Liver (tissue), 9 donors: ENCODE data around the gene ASCL2. TPM values are rescaled to one million over a fixed set of nuclear protein-coding genes. Genes with fewer than 3 reads are reported as not detected.
A peak's percentile ranks its signal among the peaks of the same experiment; 100 is the strongest.

Experiments
- DNase-seq: peaks from one replicate; pipeline ENCODE4 v3.0.0-alpha.2; 2017; ENCODE audit warnings: low spot score
- H3K27ac ChIP-seq, 2 donors: one replicate each; pipeline ENCODE4 v1.7.0; 2013; ENCODE audit warnings: inconsistent platforms in 2 of 2, low read length in 2 of 2, control low read depth in 1 of 2, low read depth in 1 of 2, mild to moderate bottlenecking in 1 of 2
- H3K27me3 ChIP-seq, 4 donors: one replicate each; pipeline versions ENCODE4 v1.6.1 to v1.7.0; 2013; ENCODE audit warnings: low read length in 3 of 4, inconsistent platforms in 1 of 4, mild to moderate bottlenecking in 1 of 4, moderate library complexity in 1 of 4; ENCODE audit not compliant: control insufficient read depth in 4 of 4, insufficient read depth in 4 of 4
- H3K36me3 ChIP-seq, 4 donors: one replicate each; pipeline versions ENCODE4 v1.6.1 to v1.7.0; 2013; ENCODE audit warnings: low read length in 3 of 4, mild to moderate bottlenecking in 3 of 4, low read depth in 1 of 4, moderate library complexity in 1 of 4; ENCODE audit not compliant: control insufficient read depth in 4 of 4, insufficient read depth in 3 of 4
- H3K4me1 ChIP-seq, 4 donors: one replicate each; pipeline versions ENCODE4 v1.6.1 to v1.7.0; 2013; ENCODE audit warnings: low read length in 3 of 4, mild to moderate bottlenecking in 3 of 4, moderate library complexity in 1 of 4; ENCODE audit not compliant: control insufficient read depth in 4 of 4, insufficient read depth in 4 of 4
- H3K4me3 ChIP-seq, 3 donors: one replicate each; pipeline versions ENCODE4 v1.6.1 to v1.7.0; 2013; ENCODE audit warnings: low read length in 3 of 3, control low read depth in 1 of 3, low read depth in 1 of 3, mild to moderate bottlenecking in 1 of 3
- H3K9ac ChIP-seq, 2 donors: one replicate each; pipeline ENCODE4 v1.7.0; 2013; ENCODE audit warnings: low read length in 2 of 2, mild to moderate bottlenecking in 2 of 2, moderate library complexity in 2 of 2, control low read depth in 1 of 2, low read depth in 1 of 2
- H3K9me3 ChIP-seq, 4 donors: one replicate each; pipeline versions ENCODE4 v1.6.1 to v1.7.0; 2013; ENCODE audit warnings: low read length in 3 of 4; ENCODE audit not compliant: control insufficient read depth in 4 of 4
- EGR1 ChIP-seq, 2 donors: IDR thresholded peaks; 2 replicates each; pipeline ENCODE4 v1.6.1; 2016 to 2018; ENCODE audit warnings: antibody characterized with exemption in 2 of 2, low read depth in 2 of 2
- FOXA1 ChIP-seq: IDR thresholded peaks from 2 replicates; pipeline ENCODE4 v1.6.1; 2016; ENCODE audit warnings: antibody characterized with exemption
- FOXA2 ChIP-seq: IDR thresholded peaks from 2 replicates; pipeline ENCODE4 v1.6.1; 2016; ENCODE audit warnings: antibody characterized with exemption
- GABPA ChIP-seq, 2 donors: IDR thresholded peaks in 1 of 2; conservative IDR thresholded peaks in 1 of 2; 2 replicates each; pipeline ENCODE4 v1.6.1; 2016; ENCODE audit warnings: antibody characterized with exemption in 2 of 2, mild to moderate bottlenecking in 1 of 2, moderate library complexity in 1 of 2
- HNF4A ChIP-seq, 2 donors: conservative IDR thresholded peaks; 2 replicates each; pipeline ENCODE4 v1.6.1; 2016; ENCODE audit warnings: antibody characterized with exemption in 2 of 2, mild to moderate bottlenecking in 2 of 2
- HNF4G ChIP-seq: IDR thresholded peaks from 2 replicates; pipeline ENCODE4 v1.6.1; 2016; ENCODE audit warnings: antibody characterized with exemption
- JUND ChIP-seq, 2 donors: IDR thresholded peaks; 2 replicates each; pipeline ENCODE4 v1.6.1; 2016; ENCODE audit warnings: antibody characterized with exemption in 2 of 2
- NR2F2 ChIP-seq: IDR thresholded peaks from 2 replicates; pipeline ENCODE4 v1.6.1; 2016; ENCODE audit warnings: antibody characterized with exemption
- RAD21 ChIP-seq, 2 donors: IDR thresholded peaks; 2 replicates each; pipeline ENCODE4 v1.6.1; 2016; ENCODE audit warnings: antibody characterized with exemption in 2 of 2, mild to moderate bottlenecking in 2 of 2
- RXRA ChIP-seq, 2 donors: IDR thresholded peaks; 2 replicates each; pipeline ENCODE4 v1.6.1; 2017 to 2018; ENCODE audit warnings: antibody characterized with exemption in 2 of 2, mild to moderate bottlenecking in 1 of 2
- SP1 ChIP-seq: IDR thresholded peaks from 2 replicates; pipeline ENCODE4 v1.6.1; 2018; ENCODE audit warnings: antibody characterized with exemption, mild to moderate bottlenecking
- TAF1 ChIP-seq: conservative IDR thresholded peaks from 2 replicates; pipeline ENCODE4 v1.6.1; 2016; ENCODE audit warnings: antibody characterized with exemption, mild to moderate bottlenecking
- YY1 ChIP-seq: IDR thresholded peaks from 2 replicates; pipeline ENCODE4 v1.6.1; 2016; ENCODE audit warnings: antibody characterized with exemption, mild to moderate bottlenecking
- ZBTB33 ChIP-seq: IDR thresholded peaks from 2 replicates; pipeline ENCODE4 v1.6.1; 2016; ENCODE audit warnings: antibody characterized with exemption
- WGBS: extraction: QIAGEN DNeasy Blood & Tissue Kit; methylation state at CpG from one replicate; pipeline ENCODE4 v1.1.7; 2013; 5-methylcytosine and 5-hydroxymethylcytosine counted together
- polyA plus RNA-seq, 2 donors: library from polyadenylated mRNA; stranded (reverse) in 1 of 2; unstranded in 1 of 2; fragments of 200-250 nt in 1 of 2; fragments of >200 nt in 1 of 2; fragmentation: Nextera tagmentation in 1 of 2; extraction: Ambion mirVana in 1 of 2; gene quantifications; one replicate each; pipeline versions ENCODE4 v1.2.1 to v1.2.3, GENCODE V29; 2013 to 2015
- total RNA-seq, 2 donors: library from RNA; depleted of rRNA; stranded (reverse); fragments of >200 nt; gene quantifications; one replicate each; pipeline ENCODE4 v1.2.3, GENCODE V29; 2014
- TF ChIP-seq, protein P1 (sequence below): fragments of 150-350 bp; IDR thresholded peaks from 2 replicates; pipeline ENCODE4 v1.5.1; 2017; ENCODE audit warnings: improper control_type of control experiment, low read depth, low read length; ENCODE audit not compliant: missing input control
- TF ChIP-seq, protein P2 (sequence below): IDR thresholded peaks from 2 replicates; pipeline ENCODE4 v1.6.1; 2016; ENCODE audit warnings: antibody characterized with exemption, mild to moderate bottlenecking
- TF ChIP-seq, protein P3 (sequence below): IDR thresholded peaks from 2 replicates; pipeline ENCODE4 v1.6.1; 2016; ENCODE audit warnings: antibody characterized with exemption
- TF ChIP-seq, protein P4 (sequence below): IDR thresholded peaks from 2 replicates; pipeline ENCODE4 v1.6.1; 2016; ENCODE audit warnings: antibody characterized with exemption
- donor health status: healthy.
- donor health status: healthy.
- donor health status: healthy.
- donor health status: healthy.
- donor health status: healthy.

ASCL2 gene
- total and polyA plus RNA-seq, 4 donors: 0.17 to 0.47 (median 0.32) TPM

GRCh38 chr11:2234963-2235362 lies 35.4 kb downstream of the ASCL2 start:
- no peak overlapping the region for H3K9ac ChIP-seq
- peaks cover 0 to 3% (median 0%) of the 10 kb centered on the region in 4 donors for H3K27me3 ChIP-seq
- peaks cover 0 to 6% (median 0%) of the 10 kb centered on the region in 4 donors for H3K9me3 ChIP-seq
- TF ChIP-seq NR2F2 (peak; percentile 48), HNF4G (no peak), RXRA (IDR thresholded peaks at IDR 0.05) (peak; percentile 48 to 62)
- DNase-seq: no peak
- WGBS: 65% methylated on average over 10 of the region's 10 CpGs
- no peaks in the 10 kb centered on the region for H3K4me1 ChIP-seq
- H3K27ac ChIP-seq: peak overlapping the region; percentile 25 to 66
- no peaks in the 10 kb centered on the region for H3K36me3 ChIP-seq
- no peak overlapping the region for H3K4me3 ChIP-seq

DNA sequence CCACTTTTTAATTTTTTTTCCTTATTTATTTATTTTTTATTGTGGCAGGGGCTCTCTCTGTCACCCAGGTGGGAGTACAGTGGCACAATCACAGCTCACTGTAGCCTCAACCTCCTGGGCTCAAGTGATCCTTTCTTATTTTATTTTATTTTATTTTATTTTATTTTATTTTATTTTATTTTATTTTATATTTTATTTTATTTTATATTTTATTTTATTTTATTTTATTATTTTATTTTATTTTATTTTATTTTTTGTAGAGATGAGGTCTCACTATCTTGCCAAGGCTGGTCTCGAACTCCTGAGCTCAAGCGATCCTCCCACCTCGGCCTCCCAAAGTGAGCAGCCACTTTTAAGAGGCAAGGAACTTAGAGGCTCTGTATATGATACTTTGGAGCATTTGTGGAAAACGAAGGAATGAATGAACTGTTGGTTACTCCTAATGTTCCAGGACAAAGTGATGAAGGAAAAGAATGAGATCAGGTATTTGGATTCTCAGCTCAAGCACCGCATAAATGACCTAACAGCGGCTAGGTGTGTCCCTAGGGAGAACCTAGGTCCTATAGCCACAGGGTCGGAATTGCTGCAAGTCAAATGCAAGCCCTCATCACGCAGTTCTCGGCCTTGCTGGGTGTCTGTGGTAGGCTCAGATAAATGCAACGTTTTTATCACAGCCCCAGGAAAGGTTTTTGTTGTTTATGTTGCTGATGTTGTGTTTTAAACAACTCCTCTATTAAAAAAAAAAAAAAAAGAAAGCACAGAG lies 36.5 kb downstream of the ASCL2 start:
- Histone ChIP-seq H3K27ac (no peak overlapping the region), H3K36me3 (no peaks in the 10 kb centered on the region), H3K27me3 (peaks cover 0 to 3% (median 0%) of the 10 kb centered on the region in 4 donors), H3K9me3 (peaks cover 0 to 13% (median 0%) of the 10 kb centered on the region in 4 donors), H3K4me3 (no peak overlapping the region), H3K4me1 (no peaks in the 10 kb centered on the region), H3K9ac (no peak overlapping the region)
- TF ChIP-seq HNF4G: no peak
- no peak for TF ChIP-seq YY1
- no peak for TF ChIP-seq EGR1 (IDR thresholded peaks at IDR 0.05; ENCODE audit: low read depth in 2 of 2)
- TF ChIP-seq, protein P1, sequence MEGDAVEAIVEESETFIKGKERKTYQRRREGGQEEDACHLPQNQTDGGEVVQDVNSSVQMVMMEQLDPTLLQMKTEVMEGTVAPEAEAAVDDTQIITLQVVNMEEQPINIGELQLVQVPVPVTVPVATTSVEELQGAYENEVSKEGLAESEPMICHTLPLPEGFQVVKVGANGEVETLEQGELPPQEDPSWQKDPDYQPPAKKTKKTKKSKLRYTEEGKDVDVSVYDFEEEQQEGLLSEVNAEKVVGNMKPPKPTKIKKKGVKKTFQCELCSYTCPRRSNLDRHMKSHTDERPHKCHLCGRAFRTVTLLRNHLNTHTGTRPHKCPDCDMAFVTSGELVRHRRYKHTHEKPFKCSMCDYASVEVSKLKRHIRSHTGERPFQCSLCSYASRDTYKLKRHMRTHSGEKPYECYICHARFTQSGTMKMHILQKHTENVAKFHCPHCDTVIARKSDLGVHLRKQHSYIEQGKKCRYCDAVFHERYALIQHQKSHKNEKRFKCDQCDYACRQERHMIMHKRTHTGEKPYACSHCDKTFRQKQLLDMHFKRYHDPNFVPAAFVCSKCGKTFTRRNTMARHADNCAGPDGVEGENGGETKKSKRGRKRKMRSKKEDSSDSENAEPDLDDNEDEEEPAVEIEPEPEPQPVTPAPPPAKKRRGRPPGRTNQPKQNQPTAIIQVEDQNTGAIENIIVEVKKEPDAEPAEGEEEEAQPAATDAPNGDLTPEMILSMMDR: no peak
- TF ChIP-seq JUND (IDR thresholded peaks at IDR 0.05): no peak
- no peak for TF ChIP-seq ZBTB33
- TF ChIP-seq NR2F2: no peak
- TF ChIP-seq, protein P2, sequence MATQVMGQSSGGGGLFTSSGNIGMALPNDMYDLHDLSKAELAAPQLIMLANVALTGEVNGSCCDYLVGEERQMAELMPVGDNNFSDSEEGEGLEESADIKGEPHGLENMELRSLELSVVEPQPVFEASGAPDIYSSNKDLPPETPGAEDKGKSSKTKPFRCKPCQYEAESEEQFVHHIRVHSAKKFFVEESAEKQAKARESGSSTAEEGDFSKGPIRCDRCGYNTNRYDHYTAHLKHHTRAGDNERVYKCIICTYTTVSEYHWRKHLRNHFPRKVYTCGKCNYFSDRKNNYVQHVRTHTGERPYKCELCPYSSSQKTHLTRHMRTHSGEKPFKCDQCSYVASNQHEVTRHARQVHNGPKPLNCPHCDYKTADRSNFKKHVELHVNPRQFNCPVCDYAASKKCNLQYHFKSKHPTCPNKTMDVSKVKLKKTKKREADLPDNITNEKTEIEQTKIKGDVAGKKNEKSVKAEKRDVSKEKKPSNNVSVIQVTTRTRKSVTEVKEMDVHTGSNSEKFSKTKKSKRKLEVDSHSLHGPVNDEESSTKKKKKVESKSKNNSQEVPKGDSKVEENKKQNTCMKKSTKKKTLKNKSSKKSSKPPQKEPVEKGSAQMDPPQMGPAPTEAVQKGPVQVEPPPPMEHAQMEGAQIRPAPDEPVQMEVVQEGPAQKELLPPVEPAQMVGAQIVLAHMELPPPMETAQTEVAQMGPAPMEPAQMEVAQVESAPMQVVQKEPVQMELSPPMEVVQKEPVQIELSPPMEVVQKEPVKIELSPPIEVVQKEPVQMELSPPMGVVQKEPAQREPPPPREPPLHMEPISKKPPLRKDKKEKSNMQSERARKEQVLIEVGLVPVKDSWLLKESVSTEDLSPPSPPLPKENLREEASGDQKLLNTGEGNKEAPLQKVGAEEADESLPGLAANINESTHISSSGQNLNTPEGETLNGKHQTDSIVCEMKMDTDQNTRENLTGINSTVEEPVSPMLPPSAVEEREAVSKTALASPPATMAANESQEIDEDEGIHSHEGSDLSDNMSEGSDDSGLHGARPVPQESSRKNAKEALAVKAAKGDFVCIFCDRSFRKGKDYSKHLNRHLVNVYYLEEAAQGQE: no peak
- TF ChIP-seq, protein P3, sequence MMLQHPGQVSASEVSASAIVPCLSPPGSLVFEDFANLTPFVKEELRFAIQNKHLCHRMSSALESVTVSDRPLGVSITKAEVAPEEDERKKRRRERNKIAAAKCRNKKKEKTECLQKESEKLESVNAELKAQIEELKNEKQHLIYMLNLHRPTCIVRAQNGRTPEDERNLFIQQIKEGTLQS: no peak
- no peak for TF ChIP-seq FOXA2
- no peak for TF ChIP-seq TAF1
- no peak for TF ChIP-seq GABPA (IDR thresholded peaks at IDR 0.05 in 1 of 2, conservative IDR thresholded peaks at IDR 0.05 in 1 of 2)
- TF ChIP-seq RAD21 (IDR thresholded peaks at IDR 0.05): no peak
- TF ChIP-seq HNF4A (conservative IDR thresholded peaks at IDR 0.05): no peak
- no peak for TF ChIP-seq RXRA (IDR thresholded peaks at IDR 0.05)
- TF ChIP-seq FOXA1: no peak
- no peak for TF ChIP-seq SP1
- TF ChIP-seq, protein P4, sequence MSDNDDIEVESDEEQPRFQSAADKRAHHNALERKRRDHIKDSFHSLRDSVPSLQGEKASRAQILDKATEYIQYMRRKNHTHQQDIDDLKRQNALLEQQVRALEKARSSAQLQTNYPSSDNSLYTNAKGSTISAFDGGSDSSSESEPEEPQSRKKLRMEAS: no peak
- no peak for DNase-seq
- WGBS: 78% methylated on average over 10 of the region's 10 CpGs
